Natural killer cell treated with Interleukin-12 subunit alpha and Interleukin-12 subunit beta and Interleukin-15 and Interleukin-18, amount 100 ng/mL, for 72 hours (primary cell): ENCODE measurements around the gene H2BW2. TPM values are rescaled to one million over a fixed set of nuclear protein-coding genes. Genes with fewer than 3 reads are reported as not detected.
"Not testable (repeated sequence)": the region's sequence is repeated elsewhere in the genome, so short reads cannot be mapped to it uniquely, and the experiment has no call there.

Experiments
- ATAC-seq, 2 donors: fragments of 150-1000 bp; cut with Tn5 transposase in 1 of 2; sonication (Bioruptor Pico), chemical (Tn5 transposase) in 1 of 2; 2 replicates each; pipeline ENCODE4 v1.10.0; 2021
- DNase-seq: peaks from one replicate; pipeline ENCODE4 v3.0.0; 2022; ENCODE audit warnings: low spot score
- H3K27ac Mint-ChIP-seq, 2 donors: 1 replicate in 1 of 2; 2 replicates in 1 of 2; pipeline ENCODE4 v1.8.0; 2022; ENCODE audit warnings: mixed read lengths in 2 of 2, mild to moderate bottlenecking in 1 of 2, moderate library complexity in 1 of 2
- H3K27me3 Mint-ChIP-seq, 2 donors: 1 replicate in 1 of 2; 2 replicates in 1 of 2; pipeline ENCODE4 v1.8.0; 2022; ENCODE audit warnings: mixed read lengths in 2 of 2
- H3K36me3 Mint-ChIP-seq: one replicate; pipeline ENCODE4 v1.8.0; 2022; ENCODE audit warnings: mixed read lengths
- H3K4me1 Mint-ChIP-seq, 2 donors: 1 replicate in 1 of 2; 2 replicates in 1 of 2; pipeline ENCODE4 v1.8.0; 2022; ENCODE audit warnings: low read depth in 2 of 2, mixed read lengths in 2 of 2, mild to moderate bottlenecking in 1 of 2
- H3K4me3 Mint-ChIP-seq: one replicate; pipeline ENCODE4 v1.8.0; 2022; ENCODE audit warnings: mixed read lengths
- H3K9me3 Mint-ChIP-seq: 2 replicates; pipeline ENCODE4 v1.8.0; 2022; ENCODE audit warnings: mixed read lengths
- total RNA-seq, 2 donors: library from RNA; stranded (reverse); gene quantifications; one replicate each; pipeline ENCODE4 v1.2.3, GENCODE V29; 2022

The H2BW2 gene
- total RNA-seq: not detected

- no peak within 1 kb of the TSS for H3K4me3 Mint-ChIP-seq
- H3K36me3 Mint-ChIP-seq: no peaks in the 10 kb centered on the region
- peaks cover 16 to 34% of the 10 kb centered on the region in 2 donors for H3K27me3 Mint-ChIP-seq
- no peak for ATAC-seq
- no peak for DNase-seq
- H3K4me1 Mint-ChIP-seq: no peaks in the 10 kb centered on the region
- H3K27ac Mint-ChIP-seq: no peak within 1 kb of the TSS
- peaks cover 2% of the 10 kb centered on the region for H3K9me3 Mint-ChIP-seq
These were observed at the start of gene H2BW2 for GRCh38 chrX:104039689-104040505. TSS of gene H2BW2 (plus strand) at chrX:104039956. CDS start at chrX:104039995, 39 bp downstream.

- ATAC-seq (no peak), DNase-seq (no peak)
- peaks cover 7 to 36% of the 10 kb centered on the region in 2 donors for H3K27me3 Mint-ChIP-seq
- no peaks in the 10 kb centered on the region for H3K9me3 Mint-ChIP-seq
- H3K4me1 Mint-ChIP-seq: no peaks in the 10 kb centered on the region
- H3K36me3 Mint-ChIP-seq: no peaks in the 10 kb centered on the region
- no peak overlapping the region for H3K27ac Mint-ChIP-seq
- no peak overlapping the region for H3K4me3 Mint-ChIP-seq
These were observed 40.5 kb upstream of the H2BW2 start for GRCh38 chrX:103999234-103999633.

GRCh38 chrX:104008831-104009230 is 30.9 kb upstream of the H2BW2 start:
- no peaks in the 10 kb centered on the region for H3K9me3 Mint-ChIP-seq
- H3K27ac Mint-ChIP-seq: no peak overlapping the region
- H3K4me3 Mint-ChIP-seq: no peak overlapping the region
- ATAC-seq (no peak), DNase-seq (no peak)
- peaks cover 12 to 16% of the 10 kb centered on the region in 2 donors for H3K27me3 Mint-ChIP-seq
- no peaks in the 10 kb centered on the region for H3K36me3 Mint-ChIP-seq
- H3K4me1 Mint-ChIP-seq: no peaks in the 10 kb centered on the region

- ATAC-seq: no peak
- no peak for DNase-seq
- Mint-ChIP-seq H3K4me3 (no peak overlapping the region), H3K27ac (no peak overlapping the region), H3K9me3 (no peaks in the 10 kb centered on the region), H3K27me3 (peaks cover 12 to 17% of the 10 kb centered on the region in 2 donors), H3K4me1 (no peaks in the 10 kb centered on the region), H3K36me3 (no peaks in the 10 kb centered on the region)
These were observed 26.6 kb upstream of the H2BW2 start for GRCh38 chrX:104013158-104013557.

- Mint-ChIP-seq H3K36me3 (no peaks in the 10 kb centered on the region), H3K27ac (no peak within 1 kb of the TSS), H3K4me3 (no peak within 1 kb of the TSS), H3K27me3 (peaks cover 12 to 20% of the 10 kb centered on the region in 2 donors), H3K4me1 (no peaks in the 10 kb centered on the region), H3K9me3 (no peaks in the 10 kb centered on the region)
- DNase-seq: no peak
- no peak for ATAC-seq
These were observed 26.1 kb upstream of the H2BW2 start, which contains the start of gene H2BW1 for GRCh38 chrX:104013606-104014005. TSS of gene H2BW1 (minus strand) at chrX:104013708. CDS start at chrX:104013576, 132 bp downstream.

- H3K36me3 Mint-ChIP-seq, ATAC-seq, H3K9me3 Mint-ChIP-seq, H3K27ac Mint-ChIP-seq, H3K4me3 Mint-ChIP-seq, DNase-seq, H3K4me1 Mint-ChIP-seq: not testable (repeated sequence)
- peaks cover 12 to 25% of the 10 kb centered on the region in 2 donors for H3K27me3 Mint-ChIP-seq
These were observed 24.2 kb upstream of the H2BW2 start for GRCh38 chrX:104015576-104015975.

- Mint-ChIP-seq H3K9me3 (no peaks in the 10 kb centered on the region), H3K4me3 (no peak overlapping the region), H3K27me3 (peaks cover 12 to 21% of the 10 kb centered on the region in 2 donors), H3K4me1 (no peaks in the 10 kb centered on the region), H3K27ac (no peak overlapping the region), H3K36me3 (no peaks in the 10 kb centered on the region)
- no peak for DNase-seq
- ATAC-seq: no peak
These were observed 21.6 kb upstream of the H2BW2 start for GRCh38 chrX:104018126-104018525.

GRCh38 chrX:104041003-104041402 is 1.2 kb downstream of the H2BW2 start:
- H3K4me3 Mint-ChIP-seq: no peak overlapping the region
- H3K9me3 Mint-ChIP-seq: no peaks in the 10 kb centered on the region
- H3K27me3 Mint-ChIP-seq: peaks cover 7 to 33% of the 10 kb centered on the region in 2 donors
- DNase-seq: no peak
- no peaks in the 10 kb centered on the region for H3K36me3 Mint-ChIP-seq
- ATAC-seq: no peak
- H3K4me1 Mint-ChIP-seq: no peaks in the 10 kb centered on the region
- no peak overlapping the region for H3K27ac Mint-ChIP-seq

- Mint-ChIP-seq H3K27ac (no peak overlapping the region), H3K9me3 (no peaks in the 10 kb centered on the region), H3K36me3 (no peaks in the 10 kb centered on the region), H3K4me3 (no peak overlapping the region), H3K4me1 (no peaks in the 10 kb centered on the region), H3K27me3 (peaks cover 7 to 31% of the 10 kb centered on the region in 2 donors)
- DNase-seq: no peak
- no peak for ATAC-seq
These were observed 5.9 kb downstream of the H2BW2 start for GRCh38 chrX:104045642-104046041.

GRCh38 chrX:104047171-104047570 is 7.4 kb downstream of the H2BW2 start:
- no peaks in the 10 kb centered on the region for H3K9me3 Mint-ChIP-seq
- ATAC-seq (no peak), DNase-seq (no peak)
- H3K27ac Mint-ChIP-seq: no peak overlapping the region
- H3K4me1 Mint-ChIP-seq: no peaks in the 10 kb centered on the region
- H3K27me3 Mint-ChIP-seq: peaks cover 6 to 29% of the 10 kb centered on the region in 2 donors
- no peaks in the 10 kb centered on the region for H3K36me3 Mint-ChIP-seq
- no peak overlapping the region for H3K4me3 Mint-ChIP-seq

- not testable (repeated sequence) for H3K4me1 Mint-ChIP-seq, H3K9me3 Mint-ChIP-seq, H3K4me3 Mint-ChIP-seq, ATAC-seq, DNase-seq, H3K27me3 Mint-ChIP-seq, H3K36me3 Mint-ChIP-seq, H3K27ac Mint-ChIP-seq
These were observed 15.2 kb downstream of the H2BW2 start for GRCh38 chrX:104054956-104055355.

- H3K4me1 Mint-ChIP-seq, H3K27ac Mint-ChIP-seq, ATAC-seq: not testable (repeated sequence)
These were observed 22.9 kb downstream of the H2BW2 start for GRCh38 chrX:104062636-104063035.

GRCh38 chrX:104075778-104076445 is 36.2 kb downstream of the H2BW2 start, which contains the start of gene TMSB15C:
TSS of gene TMSB15C (minus strand) at chrX:104076236.
- H3K4me3 Mint-ChIP-seq, H3K4me1 Mint-ChIP-seq, H3K27me3 Mint-ChIP-seq, H3K9me3 Mint-ChIP-seq, DNase-seq, H3K27ac Mint-ChIP-seq, H3K36me3 Mint-ChIP-seq: not testable (repeated sequence)
- peak; percentile 90 to 95 for ATAC-seq

More at GRCh38 chrX:104062636-104063035, 22.9 kb downstream of the H2BW2 start:
- not testable (repeated sequence) for H3K36me3 Mint-ChIP-seq, H3K9me3 Mint-ChIP-seq, H3K27me3 Mint-ChIP-seq, H3K4me3 Mint-ChIP-seq, DNase-seq

- H3K4me3 Mint-ChIP-seq, H3K4me1 Mint-ChIP-seq, H3K27ac Mint-ChIP-seq, H3K9me3 Mint-ChIP-seq, H3K27me3 Mint-ChIP-seq, H3K36me3 Mint-ChIP-seq, ATAC-seq, DNase-seq: not testable (repeated sequence)
These were observed 38.1 kb downstream of the H2BW2 start for GRCh38 chrX:104077854-104078253.
